ENCODE results near the gene CORO2B.

Gene CORO2B

GRCh38 chr15:68706931-68707330 is 128.1 kb downstream of the CORO2B start:
- DNase-seq = no peak

GRCh38 chr15:68707386-68707785 is 128.6 kb downstream of the CORO2B start:
- no peak for DNase-seq

- no peak for DNase-seq
These were observed 131.1 kb downstream of the CORO2B start for GRCh38 chr15:68709876-68710275.

GRCh38 chr15:68710536-68710935 is 131.7 kb downstream of the CORO2B start:
- no peak for DNase-seq

- no peak for DNase-seq
These were observed 132.6 kb downstream of the CORO2B start for GRCh38 chr15:68711406-68711805.

GRCh38 chr15:68712886-68713285 is 134.1 kb downstream of the CORO2B start:
- no peak for DNase-seq

GRCh38 chr15:68713874-68714273 is 135.1 kb downstream of the CORO2B start:
- no peak for DNase-seq

- no peak for DNase-seq
These were observed 136.3 kb downstream of the CORO2B start for GRCh38 chr15:68715111-68715510.

- DNase-seq = no peak
These were observed 139.2 kb downstream of the CORO2B start for GRCh38 chr15:68717951-68718350.

- no peak for DNase-seq
These were observed 139.7 kb downstream of the CORO2B start for GRCh38 chr15:68718468-68718867.

GRCh38 chr15:68719051-68719450 is 140.3 kb downstream of the CORO2B start:
- no peak for DNase-seq

- no peak for DNase-seq
These were observed 140.9 kb downstream of the CORO2B start for GRCh38 chr15:68719672-68720071.

- no peak for DNase-seq
These were observed 143.1 kb downstream of the CORO2B start for GRCh38 chr15:68721886-68722285.

GRCh38 chr15:68725736-68726135 is 146.9 kb downstream of the CORO2B start:
- no peak for DNase-seq

GRCh38 chr15:68726246-68726645 is 147.5 kb downstream of the CORO2B start:
- no peak for DNase-seq

- DNase-seq = no peak
These were observed 151.1 kb downstream of the CORO2B start for GRCh38 chr15:68729789-68730411.

- no peak for DNase-seq
These were observed 151.7 kb downstream of the CORO2B start for GRCh38 chr15:68730471-68730919.

- DNase-seq = no peak
These were observed 152.4 kb downstream of the CORO2B start for GRCh38 chr15:68730976-68731897.

GRCh38 chr15:68732451-68732850 is 153.7 kb downstream of the CORO2B start:
- no peak for DNase-seq

GRCh38 chr15:68733666-68734065 is 154.9 kb downstream of the CORO2B start:
- DNase-seq = no peak

GRCh38 chr15:68734352-68734751 is 155.6 kb downstream of the CORO2B start:
- DNase-seq = no peak

GRCh38 chr15:68734881-68735280 is 156.1 kb downstream of the CORO2B start:
- no peak for DNase-seq

- no peak for DNase-seq
These were observed 156.8 kb downstream of the CORO2B start for GRCh38 chr15:68735610-68736009.

GRCh38 chr15:68739390-68740080 is 160.7 kb downstream of the CORO2B start:
- DNase-seq = no peak
